H9 (cell line): ENCODE data around the gene CCDC60. TPM values are rescaled to one million over a fixed set of nuclear protein-coding genes. Genes with fewer than 3 reads are reported as not detected.

Source experiments
- DNase-seq: peaks from one replicate; pipeline ENCODE4 v3.0.0-alpha.2; 2017
- H2AFZ ChIP-seq: one replicate; pipeline ENCODE4 v1.6.1; 2013; ENCODE audit warnings: mild to moderate bottlenecking, low read length, control low read depth, moderate library complexity
- H2AK5ac ChIP-seq: 2 replicates; pipeline ENCODE4 v1.6.1; 2013; ENCODE audit warnings: low read length, control low read depth, mixed read lengths; ENCODE audit not compliant: insufficient read length
- H2BK120ac ChIP-seq: one replicate; pipeline ENCODE4 v1.6.1; 2013; ENCODE audit warnings: low read depth, mild to moderate bottlenecking, low read length, control low read depth, inconsistent platforms; ENCODE audit not compliant: poor library complexity, severe bottlenecking
- H2BK12ac ChIP-seq: 2 replicates; pipeline ENCODE4 v1.6.1; 2013; ENCODE audit warnings: low read length, control low read depth, mixed read lengths, low read depth; ENCODE audit not compliant: insufficient read length
- H2BK15ac ChIP-seq: 2 replicates; pipeline ENCODE4 v1.6.1; 2013; ENCODE audit warnings: low read depth, low read length, control low read depth
- H2BK20ac ChIP-seq: one replicate; pipeline ENCODE4 v1.6.1; 2013; ENCODE audit warnings: low read depth, mild to moderate bottlenecking, low read length, control low read depth, inconsistent platforms; ENCODE audit not compliant: poor library complexity, severe bottlenecking
- H2BK5ac ChIP-seq: 2 replicates; pipeline ENCODE4 v1.6.1; 2013; ENCODE audit warnings: low read length, control low read depth, mixed read lengths; ENCODE audit not compliant: insufficient read length
- H3K14ac ChIP-seq: 2 replicates; pipeline ENCODE4 v1.6.1; 2013; ENCODE audit warnings: low read length, control low read depth; ENCODE audit not compliant: insufficient read depth
- H3K18ac ChIP-seq: 2 replicates; pipeline ENCODE4 v1.6.1; 2013; ENCODE audit warnings: low read depth, mild to moderate bottlenecking, mixed read lengths, low read length, control low read depth; ENCODE audit not compliant: insufficient read length
- H3K23ac ChIP-seq: 2 replicates; pipeline ENCODE4 v1.6.1; 2013; ENCODE audit warnings: low read length, control low read depth, mixed read lengths, low read depth; ENCODE audit not compliant: insufficient read length
- H3K23me2 ChIP-seq: 2 replicates; pipeline ENCODE4 v1.6.1; 2013; ENCODE audit warnings: low read depth, mild to moderate bottlenecking, mixed read lengths, low read length, control low read depth; ENCODE audit not compliant: insufficient read length, poor library complexity, severe bottlenecking
- H3K27ac ChIP-seq: 2 replicates; pipeline ENCODE4 v1.5.1; 2013; ENCODE audit warnings: low read length, control low read depth, mixed read lengths, low read depth; ENCODE audit not compliant: insufficient read length
- H3K27me3 ChIP-seq: 2 replicates; pipeline ENCODE4 v1.6.1; 2013; ENCODE audit warnings: low read length, control low read depth, inconsistent platforms; ENCODE audit not compliant: insufficient read depth
- H3K4ac ChIP-seq: 2 replicates; pipeline ENCODE4 v1.6.1; 2013; ENCODE audit warnings: low read depth, mild to moderate bottlenecking, control low read depth, inconsistent platforms, low read length, moderate library complexity
- H3K4me1 ChIP-seq: 2 replicates; pipeline ENCODE4 v1.6.1; 2013; ENCODE audit warnings: low read length, control low read depth, inconsistent platforms; ENCODE audit not compliant: insufficient read depth
- H3K4me2 ChIP-seq: 2 replicates; pipeline ENCODE4 v1.6.1; 2013; ENCODE audit warnings: low read length, control low read depth, mixed read lengths; ENCODE audit not compliant: insufficient read length, insufficient read depth
- H3K56ac ChIP-seq: 2 replicates; pipeline ENCODE4 v1.6.1; 2013; ENCODE audit warnings: low read depth, mild to moderate bottlenecking, mixed read lengths, low read length, control low read depth; ENCODE audit not compliant: insufficient read length
- H3K79me1 ChIP-seq: 2 replicates; pipeline ENCODE4 v1.6.1; 2013; ENCODE audit warnings: low read depth, mild to moderate bottlenecking, moderate library complexity, low read length, control low read depth, inconsistent platforms; ENCODE audit not compliant: insufficient read depth, poor library complexity, severe bottlenecking
- H3K79me2 ChIP-seq: 2 replicates; pipeline ENCODE4 v1.6.1; 2013; ENCODE audit warnings: low read length, control low read depth, inconsistent platforms; ENCODE audit not compliant: insufficient read depth
- H3K9ac ChIP-seq: 2 replicates; pipeline ENCODE4 v1.6.1; 2013; ENCODE audit warnings: low read length, control low read depth, mixed read lengths; ENCODE audit not compliant: insufficient read length; ENCODE audit errors: extremely low read depth
- H3K9me3 ChIP-seq: one replicate; pipeline ENCODE4 v1.6.1; 2013; ENCODE audit warnings: low read depth, low read length, inconsistent platforms; ENCODE audit not compliant: control insufficient read depth
- H3T11ph ChIP-seq: one replicate; pipeline ENCODE4 v1.6.1; 2013; ENCODE audit warnings: mild to moderate bottlenecking, low read length, control low read depth, inconsistent platforms
- H4K20me1 ChIP-seq: one replicate; pipeline ENCODE4 v1.6.1; 2013; ENCODE audit not compliant: control insufficient read depth, insufficient read length, insufficient read depth
- H4K5ac ChIP-seq: 2 replicates; pipeline ENCODE4 v1.6.1; 2013; ENCODE audit warnings: low read depth, mild to moderate bottlenecking, mixed read lengths, low read length, control low read depth; ENCODE audit not compliant: insufficient read length
- H4K8ac ChIP-seq: replicated peaks from 2 replicates; pipeline ENCODE4 v1.6.1; 2013; ENCODE audit warnings: low read length, control low read depth, mixed read lengths, low read depth; ENCODE audit not compliant: insufficient read length
- H4K91ac ChIP-seq: 2 replicates; pipeline ENCODE4 v1.6.1; 2013; ENCODE audit warnings: low read depth, mild to moderate bottlenecking, moderate library complexity, mixed read lengths, low read length, control low read depth; ENCODE audit not compliant: insufficient read length
- H3K27ac Mint-ChIP-seq, 3 experiments: 2 replicates in 2 of 3; 3 replicates in 1 of 3; pipeline ENCODE4 v1.8.0; 2020 to 2021; ENCODE audit warnings: mixed read lengths in 3 of 3, mild to moderate bottlenecking in 1 of 3, moderate library complexity in 1 of 3
- H3K27me3 Mint-ChIP-seq: 2 replicates; pipeline ENCODE4 v1.8.0; 2021; ENCODE audit warnings: low read depth, mild to moderate bottlenecking, moderate library complexity, mixed read lengths
- H3K36me3 Mint-ChIP-seq, 3 experiments: 2 replicates in 2 of 3; 3 replicates in 1 of 3; pipeline ENCODE4 v1.8.0; 2020 to 2021; ENCODE audit warnings: low read depth in 3 of 3, mixed read lengths in 3 of 3; ENCODE audit not compliant: insufficient read depth in 1 of 3
- H3K4me1 Mint-ChIP-seq, 2 experiments: 2 replicates each; pipeline ENCODE4 v1.8.0; 2020; ENCODE audit warnings: mixed read lengths in 2 of 2
- H3K4me3 Mint-ChIP-seq, 2 experiments: 2 replicates in 1 of 2; 3 replicates in 1 of 2; pipeline ENCODE4 v1.8.0; 2020 to 2021; ENCODE audit warnings: mild to moderate bottlenecking in 2 of 2, mixed read lengths in 2 of 2, moderate library complexity in 1 of 2
- H3K9me3 Mint-ChIP-seq, 2 experiments: 2 replicates in 1 of 2; 3 replicates in 1 of 2; pipeline ENCODE4 v1.8.0; 2020; ENCODE audit warnings: mild to moderate bottlenecking in 2 of 2, mixed read lengths in 2 of 2, moderate library complexity in 1 of 2
- WGBS: extraction: QIAGEN DNeasy Blood & Tissue Kit; methylation state at CpG from one replicate; pipeline ENCODE4 v1.1.7; 2013; ENCODE audit warnings: missing lambda C conversion rate, low lambda C conversion rate, mixed read lengths; ENCODE audit not compliant: insufficient read length; ENCODE audit errors: extremely low coverage; 5-methylcytosine and 5-hydroxymethylcytosine counted together
- long read RNA-seq: library from polyadenylated mRNA; unstranded; transcript quantifications from one replicate; pipeline ENCODE4 v2.0.0, GENCODE V29; 2020
- total RNA-seq: library from RNA; stranded (reverse); gene quantifications from 2 replicates; pipeline ENCODE4 v1.2.1, GENCODE V29; 2021
- TF ChIP-seq, protein P1 (sequence below): fragments of 200-600 bp; sonication (generic); conservative IDR thresholded peaks from 3 replicates; pipeline ENCODE4 v1.8.0; 2021; ENCODE audit warnings: antibody characterized with exemption, mild to moderate bottlenecking

The CCDC60 gene, protein sequence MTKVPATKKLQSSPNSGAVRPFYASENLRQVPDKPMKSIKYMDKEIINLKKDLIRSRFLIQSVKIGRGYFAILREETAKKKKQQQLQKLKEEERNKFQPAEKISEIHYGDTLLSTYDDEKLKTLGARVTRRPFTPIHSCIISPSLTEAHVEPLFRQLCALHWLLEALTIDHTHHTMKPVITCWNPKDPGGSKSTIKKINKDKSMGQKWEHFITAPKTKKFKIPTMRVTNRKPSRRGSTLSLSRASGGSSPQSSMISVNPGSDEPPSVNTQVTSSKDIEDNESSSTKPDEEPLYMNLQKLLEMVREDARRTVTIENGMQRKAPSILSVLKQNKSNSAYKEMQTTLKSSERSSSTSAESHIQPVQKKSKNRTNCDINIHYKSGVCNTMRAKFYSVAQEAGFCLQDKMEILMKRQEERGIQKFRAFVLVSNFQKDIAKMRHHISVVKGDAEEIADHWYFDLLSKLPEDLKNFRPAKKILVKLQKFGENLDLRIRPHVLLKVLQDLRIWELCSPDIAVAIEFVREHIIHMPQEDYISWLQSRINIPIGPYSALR
- total RNA-seq, result 0.44 TPM in 1 of 2 replicates, not detected in the other
- long read RNA-seq, partial matches to known transcripts, result 0 of 2 reads
- long read RNA-seq, other reads (novel, unspliced or antisense), result 1 of 2 reads

DNA sequence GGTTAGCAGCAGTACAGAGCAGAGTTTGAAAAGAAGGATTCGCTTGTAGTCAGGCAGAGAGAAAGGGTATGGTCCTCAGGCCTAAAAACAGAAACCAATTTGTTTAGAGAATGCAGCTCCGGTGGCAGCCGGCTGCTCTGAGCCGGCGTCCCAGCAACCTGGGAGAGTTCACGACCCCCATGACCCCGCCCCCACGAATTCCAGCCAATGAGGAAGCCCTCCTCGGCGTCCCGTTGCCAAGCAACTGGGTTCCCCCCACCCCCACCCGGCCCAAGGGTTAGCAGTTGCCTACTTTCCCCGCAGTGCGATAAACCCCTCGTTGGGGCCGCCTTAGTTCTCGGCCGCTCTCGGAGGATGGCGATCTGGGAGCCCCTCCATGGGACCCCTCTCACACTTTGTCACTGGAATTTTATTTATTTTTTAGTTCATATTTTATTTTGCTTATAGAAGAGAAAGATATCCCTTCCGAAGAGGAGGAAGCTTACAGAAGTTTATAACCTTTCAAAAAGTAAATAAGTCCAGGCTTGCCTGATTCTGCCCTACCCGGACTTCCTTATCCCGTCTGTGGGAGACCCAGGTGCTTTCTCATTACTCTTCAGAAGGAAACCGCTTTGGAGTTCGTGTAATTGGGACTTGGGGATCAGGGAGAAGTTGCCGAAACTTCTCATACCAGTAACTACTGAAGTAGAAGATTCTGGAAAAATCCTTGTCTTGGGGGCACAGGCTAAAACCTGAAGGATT is at the start of gene CCDC60:
Gene CCDC60 (plus strand): TSS at position 300 of the 741 bp plus-strand sequence. CDS start 448 bp downstream, outside the sequence.
- Histone ChIP-seq H2BK15ac (no peak within 1 kb of the TSS), H2BK120ac (no peak within 1 kb of the TSS), H3K27ac (no peak within 1 kb of the TSS), H3K4ac (no peak within 1 kb of the TSS), H2BK12ac (no peak within 1 kb of the TSS), H3K23ac (no peak within 1 kb of the TSS), H2AFZ (no peak within 1 kb of the TSS), H3K56ac (no peak within 1 kb of the TSS), H3K9me3 (no peaks in the 10 kb centered on the region), H3K79me1 (no peaks in the 10 kb centered on the region), H3K23me2 (no peaks in the 10 kb centered on the region), H2AK5ac (no peak within 1 kb of the TSS), H3K79me2 (no peaks in the 10 kb centered on the region), H4K8ac (no peak within 1 kb of the TSS), H2BK20ac (no peak within 1 kb of the TSS), H3K9ac (no peak within 1 kb of the TSS), H3T11ph (no peak within 1 kb of the TSS), H3K4me2 (no peak within 1 kb of the TSS), H4K20me1 (no peaks in the 10 kb centered on the region), H3K4me1 (no peaks in the 10 kb centered on the region), H3K18ac (no peak within 1 kb of the TSS), H4K91ac (no peak within 1 kb of the TSS), H3K14ac (no peak within 1 kb of the TSS), H4K5ac (no peak within 1 kb of the TSS), H2BK5ac (no peak within 1 kb of the TSS), H3K27me3 (peaks cover 37% of the 10 kb centered on the region)
- no CpG with 5 or more reads among the region's 26 CpGs for WGBS
- TF ChIP-seq, protein P1, sequence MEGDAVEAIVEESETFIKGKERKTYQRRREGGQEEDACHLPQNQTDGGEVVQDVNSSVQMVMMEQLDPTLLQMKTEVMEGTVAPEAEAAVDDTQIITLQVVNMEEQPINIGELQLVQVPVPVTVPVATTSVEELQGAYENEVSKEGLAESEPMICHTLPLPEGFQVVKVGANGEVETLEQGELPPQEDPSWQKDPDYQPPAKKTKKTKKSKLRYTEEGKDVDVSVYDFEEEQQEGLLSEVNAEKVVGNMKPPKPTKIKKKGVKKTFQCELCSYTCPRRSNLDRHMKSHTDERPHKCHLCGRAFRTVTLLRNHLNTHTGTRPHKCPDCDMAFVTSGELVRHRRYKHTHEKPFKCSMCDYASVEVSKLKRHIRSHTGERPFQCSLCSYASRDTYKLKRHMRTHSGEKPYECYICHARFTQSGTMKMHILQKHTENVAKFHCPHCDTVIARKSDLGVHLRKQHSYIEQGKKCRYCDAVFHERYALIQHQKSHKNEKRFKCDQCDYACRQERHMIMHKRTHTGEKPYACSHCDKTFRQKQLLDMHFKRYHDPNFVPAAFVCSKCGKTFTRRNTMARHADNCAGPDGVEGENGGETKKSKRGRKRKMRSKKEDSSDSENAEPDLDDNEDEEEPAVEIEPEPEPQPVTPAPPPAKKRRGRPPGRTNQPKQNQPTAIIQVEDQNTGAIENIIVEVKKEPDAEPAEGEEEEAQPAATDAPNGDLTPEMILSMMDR, result no peak
- peak within 1 kb of the TSS in 1 of 2 experiments; percentile 30; a peak in 2 of 5 replicates for H3K4me3 Mint-ChIP-seq
- H3K4me1 Mint-ChIP-seq, result peaks cover 29 to 30% of the 10 kb centered on the region in 2 experiments
- peaks cover 94% of the 10 kb centered on the region for H3K27me3 Mint-ChIP-seq
- peaks cover 0 to 9% of the 10 kb centered on the region in 2 experiments; a peak in 2 of 5 replicates for H3K9me3 Mint-ChIP-seq
- H3K36me3 Mint-ChIP-seq, result no peaks in the 10 kb centered on the region; a peak in 1 of 7 replicates
- H3K27ac Mint-ChIP-seq, result no peak within 1 kb of the TSS
- peak; percentile 95 for DNase-seq
